NK-92 treated with Interleukin-12 subunit alpha and Interleukin-12 subunit beta, amount 100 ng/mL, for 24 hours (cell line): ENCODE data around the gene EREG.

Source experiments
- DNase-seq: peaks from one replicate; lab custom pipeline; 2025; lab: John Stamatoyannopoulos, UW

Gene EREG

GRCh38 chr4:74428276-74428675 lies 63.3 kb downstream of the EREG start:
- no peak for DNase-seq

GRCh38 chr4:74431113-74431826 lies 66.3 kb downstream of the EREG start:
- DNase-seq: no peak

- no peak for DNase-seq
Observed at GRCh38 chr4:74433043-74433442, 68.1 kb downstream of the EREG start.

- DNase-seq: no peak
Observed at GRCh38 chr4:74433541-74434172, 68.7 kb downstream of the EREG start.

- DNase-seq: no peak
Observed at GRCh38 chr4:74435296-74435695, 70.4 kb downstream of the EREG start.

GRCh38 chr4:74437866-74438265 lies 72.9 kb downstream of the EREG start:
- DNase-seq: no peak
